Tibial nerve (tissue), 4 donors: ENCODE data around the gene DAB2. TPM values are rescaled to one million over a fixed set of nuclear protein-coding genes. Genes with fewer than 3 reads are reported as not detected.

ENCODE experiments used
- DNase-seq, 2 donors: peaks; one replicate each; pipeline ENCODE4 v3.0.0-alpha.2; 2019; ENCODE audit warnings: low spot score in 2 of 2
- H3K27ac ChIP-seq, 4 donors: fragments of 200-600 bp; sonication (generic) in 3 of 4; one replicate each; pipeline ENCODE4 v1.5.1; 2017 to 2019; ENCODE audit warnings: mild to moderate bottlenecking in 1 of 4
- H3K27me3 ChIP-seq, 2 donors: fragments of 200-600 bp; sonication (generic) in 1 of 2; one replicate each; pipeline versions ENCODE4 v1.5.1 to v1.6.0; 2017 to 2019
- H3K36me3 ChIP-seq, 3 donors: fragments of 200-600 bp; sonication (generic); one replicate each; pipeline ENCODE4 v1.5.1; 2018 to 2019
- H3K4me1 ChIP-seq, 4 donors: fragments of 200-600 bp; sonication (generic) in 3 of 4; one replicate each; pipeline ENCODE4 v1.5.1; 2017 to 2019
- H3K4me3 ChIP-seq, 4 donors: fragments of 200-600 bp; sonication (generic) in 3 of 4; one replicate each; pipeline ENCODE4 v1.5.1; 2017 to 2019; ENCODE audit warnings: mild to moderate bottlenecking in 1 of 4, moderate library complexity in 1 of 4
- H3K9me3 ChIP-seq, 4 donors: fragments of 200-600 bp; sonication (generic) in 3 of 4; one replicate each; pipeline ENCODE4 v1.5.1; 2017 to 2019
- EP300 ChIP-seq, 2 donors: sonication (generic); formaldehyde crosslinking; IDR thresholded peaks; one replicate each; pipeline ENCODE4 v1.6.1; 2017; ENCODE audit warnings: antibody characterized with exemption in 2 of 2, mild to moderate bottlenecking in 1 of 2
- POLR2A ChIP-seq, 2 donors: fragments of 450-650 bp; IDR thresholded peaks; one replicate each; pipeline ENCODE4 v1.6.1; 2017; ENCODE audit warnings: antibody characterized with exemption in 2 of 2, mild to moderate bottlenecking in 2 of 2, moderate library complexity in 2 of 2
- WGBS, 2 donors: methylation state at CpG; one replicate each; pipeline ENCODE4 v1.1.5; 2018; 5-methylcytosine and 5-hydroxymethylcytosine counted together
- total RNA-seq, 4 donors: library from RNA; depleted of rRNA; stranded (reverse); fragments of >200 nt; gene quantifications; one replicate each; pipeline ENCODE4 v1.1.0, GENCODE V29; 2016
- TF ChIP-seq, protein P1 (sequence below), 5 experiments: fragments of 200-600 bp in 3 of 5; fragments of 450-650 bp in 2 of 5; sonication (generic) in 3 of 5; IDR thresholded peaks; one replicate each; pipeline ENCODE4 v1.5.1; 2016 to 2019; ENCODE audit warnings: antibody characterized with exemption in 5 of 5, mild to moderate bottlenecking in 3 of 5, moderate library complexity in 2 of 5

The DAB2 gene
- total RNA-seq, 4 donors from 2014 or later, result 73.6 to 144 (median 115) TPM

DNA sequence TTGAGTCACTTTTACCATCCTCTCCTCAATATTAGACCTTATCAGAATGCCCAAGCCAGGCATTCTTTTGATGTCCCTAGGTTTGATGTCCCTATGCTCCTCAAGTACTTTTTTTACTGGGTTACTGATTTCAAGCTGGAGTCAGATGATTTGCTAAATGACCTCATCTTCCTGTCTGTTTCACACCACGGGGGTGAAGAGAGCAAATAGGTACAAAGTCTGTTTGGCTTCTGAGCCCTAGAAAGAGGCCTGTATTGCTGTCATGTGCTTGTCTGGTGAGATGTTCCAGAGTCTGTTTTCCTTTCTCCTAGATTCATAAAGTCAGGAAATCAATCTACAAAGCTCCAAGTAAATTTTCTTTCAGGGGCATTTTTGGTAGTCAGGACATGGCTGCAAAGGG lies 12.7 kb upstream of the DAB2 start:
- Histone ChIP-seq H3K4me3 (no peak overlapping the region), H3K36me3 (no peaks in the 10 kb centered on the region), H3K9me3 (no peaks in the 10 kb centered on the region), H3K27ac (no peak overlapping the region), H3K4me1 (peaks cover 0 to 28% (median 14%) of the 10 kb centered on the region in 4 donors), H3K27me3 (no peaks in the 10 kb centered on the region)
- TF ChIP-seq EP300 (IDR thresholded peaks at IDR 0.05) (no peak), POLR2A (IDR thresholded peaks at IDR 0.05) (no peak)
- TF ChIP-seq, protein P1, sequence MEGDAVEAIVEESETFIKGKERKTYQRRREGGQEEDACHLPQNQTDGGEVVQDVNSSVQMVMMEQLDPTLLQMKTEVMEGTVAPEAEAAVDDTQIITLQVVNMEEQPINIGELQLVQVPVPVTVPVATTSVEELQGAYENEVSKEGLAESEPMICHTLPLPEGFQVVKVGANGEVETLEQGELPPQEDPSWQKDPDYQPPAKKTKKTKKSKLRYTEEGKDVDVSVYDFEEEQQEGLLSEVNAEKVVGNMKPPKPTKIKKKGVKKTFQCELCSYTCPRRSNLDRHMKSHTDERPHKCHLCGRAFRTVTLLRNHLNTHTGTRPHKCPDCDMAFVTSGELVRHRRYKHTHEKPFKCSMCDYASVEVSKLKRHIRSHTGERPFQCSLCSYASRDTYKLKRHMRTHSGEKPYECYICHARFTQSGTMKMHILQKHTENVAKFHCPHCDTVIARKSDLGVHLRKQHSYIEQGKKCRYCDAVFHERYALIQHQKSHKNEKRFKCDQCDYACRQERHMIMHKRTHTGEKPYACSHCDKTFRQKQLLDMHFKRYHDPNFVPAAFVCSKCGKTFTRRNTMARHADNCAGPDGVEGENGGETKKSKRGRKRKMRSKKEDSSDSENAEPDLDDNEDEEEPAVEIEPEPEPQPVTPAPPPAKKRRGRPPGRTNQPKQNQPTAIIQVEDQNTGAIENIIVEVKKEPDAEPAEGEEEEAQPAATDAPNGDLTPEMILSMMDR (IDR thresholded peaks at IDR 0.05), result no peak
- 14 to 18% methylated on average over 1 of the region's 1 CpG for WGBS, 2 donors
- no peak for DNase-seq

DNA sequence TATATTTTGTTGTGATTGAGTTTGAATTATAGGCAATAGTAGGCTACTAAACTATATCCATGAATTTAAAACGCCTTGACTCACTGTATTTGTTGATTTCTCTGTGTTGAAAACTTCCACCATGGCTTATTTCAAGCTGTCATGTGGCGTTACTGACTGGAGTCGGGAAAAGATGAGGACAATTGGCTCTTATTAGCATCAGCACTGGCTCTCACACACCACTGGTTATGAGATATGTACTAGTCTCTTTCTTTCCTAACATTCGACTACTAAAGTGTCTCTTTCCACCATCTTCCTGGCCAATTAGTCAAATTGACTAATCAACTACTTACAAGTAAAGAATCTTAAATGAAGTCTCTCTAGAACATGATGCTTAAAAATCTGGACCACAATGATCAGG lies 9.1 kb upstream of the DAB2 start:
- no peak for TF ChIP-seq POLR2A (IDR thresholded peaks at IDR 0.05)
- no peak overlapping the region for H3K27ac ChIP-seq
- no peaks in the 10 kb centered on the region for H3K27me3 ChIP-seq
- 34 to 57% methylated on average over 4 of the region's 4 CpGs for WGBS, 2 donors
- H3K36me3 ChIP-seq, result no peaks in the 10 kb centered on the region
- no peaks in the 10 kb centered on the region for H3K9me3 ChIP-seq
- H3K4me1 ChIP-seq, result no peaks in the 10 kb centered on the region
- H3K4me3 ChIP-seq, result no peak overlapping the region
- no peak for DNase-seq

DNA sequence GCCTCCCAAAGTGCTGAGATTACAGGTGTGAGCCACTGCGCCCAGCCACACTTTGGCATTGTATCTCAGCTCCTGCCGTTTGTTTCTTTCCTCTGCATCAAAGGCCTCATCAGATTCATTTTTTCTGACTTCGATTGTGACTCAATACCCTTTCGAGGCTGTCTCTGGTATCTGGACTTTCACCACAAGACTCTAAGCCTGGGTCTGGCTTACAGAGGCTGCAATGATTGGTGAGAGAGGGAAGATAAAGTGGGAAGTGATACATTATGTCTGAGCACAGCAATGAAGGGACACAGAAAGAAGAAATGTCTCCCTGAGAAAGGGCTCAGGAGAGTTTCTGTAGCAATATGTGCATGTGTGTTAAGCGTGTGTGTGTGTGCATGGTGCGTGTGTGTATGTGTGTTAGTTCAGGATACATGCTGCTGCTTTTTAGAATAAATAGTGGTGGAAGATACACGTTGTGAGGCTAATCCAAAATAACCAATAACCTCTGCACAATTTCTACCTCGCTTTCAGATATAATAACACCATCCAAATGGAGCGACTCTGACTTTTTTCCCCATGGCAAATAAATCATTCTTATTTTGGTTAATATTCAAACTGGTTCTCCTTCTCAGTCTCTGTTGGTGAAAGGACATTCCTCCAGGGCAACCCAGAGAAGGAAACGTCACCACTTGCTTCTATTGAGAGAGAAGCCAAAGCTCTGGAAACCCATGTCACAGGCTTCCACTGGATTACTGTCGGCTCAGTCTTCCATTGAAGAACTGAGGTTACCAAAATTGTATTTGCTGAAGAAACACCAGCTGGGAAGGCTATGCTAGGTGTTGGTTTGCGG lies 8.1 kb upstream of the DAB2 start:
- Histone ChIP-seq H3K36me3 (no peaks in the 10 kb centered on the region), H3K4me1 (no peaks in the 10 kb centered on the region), H3K27me3 (no peaks in the 10 kb centered on the region), H3K4me3 (no peak overlapping the region), H3K9me3 (no peaks in the 10 kb centered on the region), H3K27ac (no peak overlapping the region)
- 86 to 89% methylated on average over 12 of the region's 12 CpGs for WGBS, 2 donors
- TF ChIP-seq POLR2A (IDR thresholded peaks at IDR 0.05) (no peak), EP300 (IDR thresholded peaks at IDR 0.05) (no peak)
- TF ChIP-seq, protein P1 (IDR thresholded peaks at IDR 0.05), result no peak
- no peak for DNase-seq

DNA sequence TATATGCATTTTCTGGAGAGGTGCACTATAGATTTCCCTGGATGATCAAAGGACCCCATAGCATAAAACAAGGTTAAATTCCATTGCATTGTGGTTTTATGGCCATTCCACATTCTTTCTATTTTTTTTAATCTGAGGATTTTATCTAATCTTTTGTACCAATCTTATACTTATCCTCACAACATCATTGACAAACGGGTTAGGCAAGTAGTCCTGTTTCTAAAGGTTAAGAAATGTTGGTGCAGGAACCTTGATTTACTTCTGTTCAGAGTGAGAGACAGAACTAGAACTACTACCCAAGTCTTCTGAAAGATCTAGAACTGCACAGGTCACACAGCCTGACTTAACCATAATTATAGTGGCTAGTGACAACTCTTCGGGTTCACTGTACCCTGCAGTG lies 5.7 kb upstream of the DAB2 start:
- WGBS, 2 donors, result 94 to 95% methylated on average over 2 of the region's 2 CpGs
- H3K4me3 ChIP-seq, result no peak overlapping the region
- no peaks in the 10 kb centered on the region for H3K9me3 ChIP-seq
- H3K27me3 ChIP-seq, result no peaks in the 10 kb centered on the region
- H3K27ac ChIP-seq, result no peak overlapping the region
- H3K36me3 ChIP-seq, result no peaks in the 10 kb centered on the region
- peaks cover 0 to 22% (median 9%) of the 10 kb centered on the region in 4 donors for H3K4me1 ChIP-seq
- TF ChIP-seq EP300 (IDR thresholded peaks at IDR 0.05) (no peak), POLR2A (IDR thresholded peaks at IDR 0.05) (no peak)
- TF ChIP-seq, protein P1 (IDR thresholded peaks at IDR 0.05), result no peak
- no peak for DNase-seq

DNA sequence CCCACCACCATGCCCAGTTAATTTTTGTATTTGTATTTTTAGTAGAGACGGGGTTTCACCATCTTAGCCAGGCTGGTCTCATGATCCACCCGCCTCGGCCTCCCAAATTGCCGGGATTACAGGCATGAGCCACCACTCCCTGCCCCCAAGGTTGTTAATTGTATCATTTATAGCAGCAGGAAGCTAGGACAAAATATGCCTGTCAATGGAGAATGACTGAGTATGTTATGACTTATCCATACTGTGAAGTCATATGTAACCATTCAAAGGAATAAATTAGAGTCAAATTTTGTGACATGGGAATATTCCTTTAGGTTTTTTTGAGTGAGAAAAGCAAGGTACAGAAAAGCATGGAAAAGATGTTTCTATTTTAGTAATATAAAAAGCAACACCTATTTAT lies 3.9 kb upstream of the DAB2 start:
- H3K27me3 ChIP-seq, result no peaks in the 10 kb centered on the region
- H3K4me3 ChIP-seq, result no peak overlapping the region
- TF ChIP-seq POLR2A (IDR thresholded peaks at IDR 0.05) (no peak), EP300 (IDR thresholded peaks at IDR 0.05) (no peak)
- TF ChIP-seq, protein P1 (IDR thresholded peaks at IDR 0.05), result no peak
- H3K27ac ChIP-seq, result no peak overlapping the region
- WGBS, 2 donors, result 86 to 90% methylated on average over 4 of the region's 4 CpGs
- no peak for DNase-seq
- no peaks in the 10 kb centered on the region for H3K9me3 ChIP-seq
- H3K4me1 ChIP-seq, result peaks cover 0 to 26% (median 9%) of the 10 kb centered on the region in 4 donors
- H3K36me3 ChIP-seq, result no peaks in the 10 kb centered on the region
